NCI-H2196 treated with DMSO at 0.1 percent for 48 hours (cell line): ENCODE results near the gene BRD3OS.

ENCODE experiments used
- DNase-seq: peaks from one replicate; lab custom pipeline; 2025; ENCODE audit not compliant: unreplicated experiment; lab: John Stamatoyannopoulos, UW

Gene BRD3OS

GRCh38 chr9:134004131-134004873 is 21.0 kb upstream of the BRD3OS start:
- no peak for DNase-seq

- DNase-seq: no peak
Observed at GRCh38 chr9:134004881-134005280, 20.4 kb upstream of the BRD3OS start.

GRCh38 chr9:134005381-134005780 is 19.9 kb upstream of the BRD3OS start:
- DNase-seq: no peak

GRCh38 chr9:134007150-134007549 is 18.1 kb upstream of the BRD3OS start:
- no peak for DNase-seq

GRCh38 chr9:134007571-134007970 is 17.7 kb upstream of the BRD3OS start:
- no peak for DNase-seq

GRCh38 chr9:134010310-134011173 is 14.7 kb upstream of the BRD3OS start:
- DNase-seq: no peak

- no peak for DNase-seq
Observed at GRCh38 chr9:134011401-134011800, 13.9 kb upstream of the BRD3OS start.

GRCh38 chr9:134014946-134015345 is 10.3 kb upstream of the BRD3OS start:
- DNase-seq: no peak

GRCh38 chr9:134024214-134024792 is 978 bp upstream of the BRD3OS start:
- no peak for DNase-seq

GRCh38 chr9:134025606-134026541 is 593 bp downstream of the BRD3OS start:
- no peak for DNase-seq

- DNase-seq: no peak
Observed at GRCh38 chr9:134026581-134026980, 1.3 kb downstream of the BRD3OS start.

GRCh38 chr9:134026981-134027380 is 1.7 kb downstream of the BRD3OS start:
- DNase-seq: no peak

GRCh38 chr9:134027561-134027960 is 2.3 kb downstream of the BRD3OS start:
- DNase-seq: no peak

- DNase-seq: no peak
Observed at GRCh38 chr9:134028076-134028475, 2.8 kb downstream of the BRD3OS start.

- no peak for DNase-seq
Observed at GRCh38 chr9:134028575-134029247, 3.4 kb downstream of the BRD3OS start.

GRCh38 chr9:134029248-134030226 is 4.3 kb downstream of the BRD3OS start:
- no peak for DNase-seq

GRCh38 chr9:134030821-134031470 is 5.7 kb downstream of the BRD3OS start:
- no peak for DNase-seq

GRCh38 chr9:134031783-134032182 is 6.5 kb downstream of the BRD3OS start:
- DNase-seq: no peak
